CD4-positive, CD25-positive, alpha-beta regulatory T cell (primary cell): ENCODE data around the gene SLC35B4. TPM values are rescaled to one million over a fixed set of nuclear protein-coding genes. Genes with fewer than 3 reads are reported as not detected.

Experiments used
- ATAC-seq, 2 donors: fragments of 150-1000 bp; cut with Tn5 transposase; one replicate each; pipeline ENCODE4 v1.10.0; 2021; ENCODE audit warnings: low read depth in 2 of 2, moderate number of reproducible peaks in 2 of 2, moderate library complexity in 1 of 2
- DNase-seq, 3 donors: peaks; one replicate each; pipeline versions ENCODE4 v3.0.0 to v3.0.0-alpha.2; 2012 to 2022; ENCODE audit warnings: mixed read lengths in 1 of 3
- H3K27ac ChIP-seq: one replicate; pipeline ENCODE4 v1.7.0; 2013; ENCODE audit warnings: mild to moderate bottlenecking, low read length; ENCODE audit not compliant: insufficient read depth, poor library complexity, severe bottlenecking
- H3K27me3 ChIP-seq: one replicate; pipeline ENCODE4 v1.7.0; 2013; ENCODE audit warnings: low read length; ENCODE audit not compliant: control insufficient read depth, insufficient read depth
- H3K36me3 ChIP-seq: one replicate; pipeline ENCODE4 v1.7.0; 2013; ENCODE audit warnings: mild to moderate bottlenecking, low read length, moderate library complexity; ENCODE audit not compliant: control insufficient read depth, insufficient read depth
- H3K4me1 ChIP-seq: 2 replicates; pipeline ENCODE4 v1.7.0; 2013; ENCODE audit warnings: mild to moderate bottlenecking, low read length; ENCODE audit not compliant: insufficient read depth, control insufficient read depth, poor library complexity, severe bottlenecking
- H3K4me3 ChIP-seq: one replicate; pipeline ENCODE4 v1.7.0; 2013; ENCODE audit warnings: low read depth, mild to moderate bottlenecking, low read length, moderate library complexity
- H3K9me3 ChIP-seq, 2 experiments: 1 replicate in 1 of 2; 2 replicates in 1 of 2; pipeline ENCODE4 v1.7.0; 2013; ENCODE audit warnings: low read length in 2 of 2, mild to moderate bottlenecking in 1 of 2, moderate library complexity in 1 of 2; ENCODE audit not compliant: control insufficient read depth in 2 of 2
- H3K27ac Mint-ChIP-seq, 3 donors: one replicate each; pipeline ENCODE4 v1.8.0; 2020 to 2022; ENCODE audit warnings: mild to moderate bottlenecking in 3 of 3, mixed read lengths in 3 of 3, moderate library complexity in 2 of 3
- H3K27me3 Mint-ChIP-seq: one replicate; pipeline ENCODE4 v1.8.0; 2022; ENCODE audit warnings: mild to moderate bottlenecking, mixed read lengths
- H3K36me3 Mint-ChIP-seq: one replicate; pipeline ENCODE4 v1.8.0; 2020; ENCODE audit warnings: mixed read lengths
- H3K4me1 Mint-ChIP-seq, 4 donors: one replicate each; pipeline ENCODE4 v1.8.0; 2020 to 2022; ENCODE audit warnings: mixed read lengths in 4 of 4, mild to moderate bottlenecking in 1 of 4
- H3K4me3 Mint-ChIP-seq, 4 donors: one replicate each; pipeline ENCODE4 v1.8.0; 2020 to 2022; ENCODE audit warnings: mild to moderate bottlenecking in 4 of 4, mixed read lengths in 4 of 4, moderate library complexity in 3 of 4
- H3K9me3 Mint-ChIP-seq, 7 donors: one replicate each; pipeline ENCODE4 v1.8.0; 2020 to 2022; ENCODE audit warnings: mixed read lengths in 7 of 7, mild to moderate bottlenecking in 3 of 7, moderate library complexity in 2 of 7
- polyA plus RNA-seq, 4 donors: library from polyadenylated mRNA; unstranded; fragments of 300-500 nt; fragmentation: Illumina TruSeq; gene quantifications; one replicate each; pipeline ENCODE4 v1.2.3, GENCODE V29; 2021
- total RNA-seq: library from RNA; stranded (reverse); gene quantifications from one replicate; pipeline ENCODE4 v1.2.3, GENCODE V29; 2022

The SLC35B4 gene
- total and polyA plus RNA-seq, 5 donors from 2014 or later, result 10.7 to 20.5 (median 16.2) TPM

- H3K4me1 Mint-ChIP-seq, result peaks cover 0 to 4% (median 0%) of the 10 kb centered on the region in 4 donors
- H3K27me3 Mint-ChIP-seq, result peaks cover 7% of the 10 kb centered on the region
- no peak overlapping the region for H3K27ac ChIP-seq
- H3K27ac Mint-ChIP-seq, result no peak overlapping the region
- H3K27me3 ChIP-seq, result peaks cover 9% of the 10 kb centered on the region
- H3K9me3 ChIP-seq, result no peaks in the 10 kb centered on the region
- no peaks in the 10 kb centered on the region for H3K36me3 Mint-ChIP-seq
- H3K4me3 ChIP-seq, result no peak overlapping the region
- H3K4me3 Mint-ChIP-seq, result no peak overlapping the region
- H3K9me3 Mint-ChIP-seq, result peaks cover 0 to 2% (median 0%) of the 10 kb centered on the region in 7 donors
- DNase-seq, result no peak
- no peak for ATAC-seq
- H3K36me3 ChIP-seq, result no peaks in the 10 kb centered on the region
- no peaks in the 10 kb centered on the region for H3K4me1 ChIP-seq
These were observed 13.1 kb upstream of the SLC35B4 start for GRCh38 chr7:134329614-134330346.

- no peak for ATAC-seq
- Histone ChIP-seq H3K4me1 (no peaks in the 10 kb centered on the region), H3K4me3 (no peak overlapping the region), H3K9me3 (no peaks in the 10 kb centered on the region), H3K27me3 (peaks cover 9% of the 10 kb centered on the region), H3K27ac (no peak overlapping the region), H3K36me3 (no peaks in the 10 kb centered on the region)
- Mint-ChIP-seq H3K27ac (no peak overlapping the region), H3K36me3 (no peaks in the 10 kb centered on the region), H3K4me1 (peaks cover 0 to 4% (median 0%) of the 10 kb centered on the region in 4 donors), H3K9me3 (no peaks in the 10 kb centered on the region), H3K4me3 (no peak overlapping the region), H3K27me3 (peaks cover 7% of the 10 kb centered on the region)
- no peak for DNase-seq
These were observed 12.2 kb upstream of the SLC35B4 start for GRCh38 chr7:134328900-134329299.

GRCh38 chr7:134327896-134328295 is 11.2 kb upstream of the SLC35B4 start:
- Mint-ChIP-seq H3K9me3 (peaks cover 0 to 3% (median 0%) of the 10 kb centered on the region in 7 donors), H3K27me3 (peaks cover 12% of the 10 kb centered on the region), H3K4me1 (peaks cover 0 to 4% (median 0%) of the 10 kb centered on the region in 4 donors), H3K27ac (no peak overlapping the region), H3K36me3 (no peaks in the 10 kb centered on the region), H3K4me3 (no peak overlapping the region)
- Histone ChIP-seq H3K9me3 (no peaks in the 10 kb centered on the region), H3K27me3 (peaks cover 9% of the 10 kb centered on the region), H3K4me1 (no peaks in the 10 kb centered on the region), H3K27ac (no peak overlapping the region), H3K36me3 (no peaks in the 10 kb centered on the region), H3K4me3 (no peak overlapping the region)
- peak; percentile 77 to 81 for ATAC-seq
- DNase-seq, result peak; percentile 24 to 78 (median 50)

- no peak for DNase-seq
- Mint-ChIP-seq H3K4me3 (no peak overlapping the region), H3K27me3 (peaks cover 20% of the 10 kb centered on the region), H3K27ac (no peak overlapping the region), H3K9me3 (peaks cover 0 to 3% (median 0%) of the 10 kb centered on the region in 7 donors), H3K36me3 (no peaks in the 10 kb centered on the region), H3K4me1 (peaks cover 0 to 4% (median 0%) of the 10 kb centered on the region in 4 donors)
- peaks cover 11% of the 10 kb centered on the region for H3K27me3 ChIP-seq
- H3K36me3 ChIP-seq, result no peaks in the 10 kb centered on the region
- H3K4me3 ChIP-seq, result no peak overlapping the region
- H3K9me3 ChIP-seq, result no peaks in the 10 kb centered on the region
- no peak for ATAC-seq
- H3K4me1 ChIP-seq, result no peaks in the 10 kb centered on the region
- H3K27ac ChIP-seq, result no peak overlapping the region
These were observed 7.4 kb upstream of the SLC35B4 start for GRCh38 chr7:134324107-134324506.

- DNase-seq (no peak), ATAC-seq (no peak)
- Histone ChIP-seq H3K27me3 (peaks cover 7% of the 10 kb centered on the region), H3K4me1 (peaks cover 16% of the 10 kb centered on the region), H3K27ac (no peak overlapping the region), H3K4me3 (no peak overlapping the region), H3K36me3 (no peaks in the 10 kb centered on the region), H3K9me3 (no peaks in the 10 kb centered on the region)
- H3K27ac Mint-ChIP-seq, result no peak overlapping the region
- peaks cover 4 to 21% (median 13%) of the 10 kb centered on the region in 4 donors for H3K4me1 Mint-ChIP-seq
- H3K36me3 Mint-ChIP-seq, result no peaks in the 10 kb centered on the region
- peaks cover 16% of the 10 kb centered on the region for H3K27me3 Mint-ChIP-seq
- H3K9me3 Mint-ChIP-seq, result peaks cover 0 to 3% (median 0%) of the 10 kb centered on the region in 7 donors
- peak overlapping the region in 2 of 4 donors; percentile 4 to 29 for H3K4me3 Mint-ChIP-seq
These were observed 3.5 kb upstream of the SLC35B4 start for GRCh38 chr7:134320201-134320600.

- Histone ChIP-seq H3K27me3 (peaks cover 7% of the 10 kb centered on the region), H3K36me3 (no peaks in the 10 kb centered on the region), H3K27ac (no peak overlapping the region), H3K4me3 (no peak overlapping the region), H3K4me1 (peaks cover 16% of the 10 kb centered on the region), H3K9me3 (no peaks in the 10 kb centered on the region)
- no peak for ATAC-seq
- Mint-ChIP-seq H3K4me1 (peaks cover 6 to 26% (median 17%) of the 10 kb centered on the region in 4 donors), H3K27ac (no peak overlapping the region), H3K36me3 (no peaks in the 10 kb centered on the region), H3K9me3 (peaks cover 0 to 3% (median 0%) of the 10 kb centered on the region in 7 donors), H3K27me3 (peaks cover 13% of the 10 kb centered on the region), H3K4me3 (peak overlapping the region in 1 of 4 donors; percentile 11)
- no peak for DNase-seq
These were observed 1.7 kb upstream of the SLC35B4 start for GRCh38 chr7:134318443-134318842.

GRCh38 chr7:134317434-134317833 is 704 bp upstream of the SLC35B4 start:
- Mint-ChIP-seq H3K9me3 (peaks cover 0 to 3% (median 0%) of the 10 kb centered on the region in 7 donors), H3K36me3 (no peaks in the 10 kb centered on the region), H3K4me3 (peak overlapping the region; percentile 89 to 98 (median 95)), H3K27ac (peak overlapping the region; percentile 69 to 88 (median 73)), H3K27me3 (peaks cover 5% of the 10 kb centered on the region), H3K4me1 (peaks cover 9 to 26% (median 17%) of the 10 kb centered on the region in 4 donors)
- Histone ChIP-seq H3K9me3 (no peaks in the 10 kb centered on the region), H3K27me3 (peaks cover 6% of the 10 kb centered on the region), H3K27ac (peak overlapping the region; percentile 53), H3K4me3 (peak overlapping the region; percentile 79), H3K4me1 (peaks cover 16% of the 10 kb centered on the region), H3K36me3 (no peaks in the 10 kb centered on the region)
- DNase-seq (no peak), ATAC-seq (no peak)
